Neural crest cell (in vitro differentiated cells): ENCODE results near the gene COL19A1. TPM values are rescaled to one million over a fixed set of nuclear protein-coding genes. Genes with fewer than 3 reads are reported as not detected.

ENCODE experiments used
- DNase-seq: peaks from one replicate; pipeline ENCODE4 v3.0.0; 2021; ENCODE audit warnings: low read depth, mixed read lengths, low spot score
- H3K27ac Mint-ChIP-seq: one replicate; pipeline ENCODE4 v1.8.0; 2021; ENCODE audit warnings: mild to moderate bottlenecking, mixed read lengths; ENCODE audit not compliant: unreplicated experiment
- H3K27me3 Mint-ChIP-seq: 2 replicates; pipeline ENCODE4 v1.8.0; 2021; ENCODE audit warnings: low read depth, mild to moderate bottlenecking, mixed read lengths
- H3K36me3 Mint-ChIP-seq: 2 replicates; pipeline ENCODE4 v1.8.0; 2021; ENCODE audit warnings: low read depth, mild to moderate bottlenecking, mixed read lengths
- H3K4me1 Mint-ChIP-seq: 2 replicates; pipeline ENCODE4 v1.8.0; 2021; ENCODE audit warnings: mixed read lengths
- H3K4me3 Mint-ChIP-seq: one replicate; pipeline ENCODE4 v1.8.0; 2021; ENCODE audit warnings: mild to moderate bottlenecking, mixed read lengths
- H3K9me3 Mint-ChIP-seq: 2 replicates; pipeline ENCODE4 v1.8.0; 2021; ENCODE audit warnings: mixed read lengths
- CTCF ChIP-seq: fragments of 200-600 bp; sonication (generic); conservative IDR thresholded peaks from 2 replicates; pipeline ENCODE4 v1.5.0; 2021; ENCODE audit warnings: antibody characterized with exemption, mild to moderate bottlenecking
- total RNA-seq: library from RNA; stranded (reverse); gene quantifications from 2 replicates; pipeline ENCODE4 v1.2.1, GENCODE V29; 2021

The COL19A1 gene
- total RNA-seq, 1 donor from 2014 or later: 0.09 TPM

GRCh38 chr6:69976591-69977090 is 110.3 kb downstream of the COL19A1 start:
- Mint-ChIP-seq H3K27ac (no peak overlapping the region), H3K4me1 (peaks cover 4% of the 10 kb centered on the region), H3K4me3 (no peak overlapping the region), H3K9me3 (no peaks in the 10 kb centered on the region), H3K27me3 (no peaks in the 10 kb centered on the region), H3K36me3 (no peaks in the 10 kb centered on the region)
- DNase-seq: no peak
- TF ChIP-seq CTCF: no peak

GRCh38 chr6:69980624-69981023 is 114.3 kb downstream of the COL19A1 start:
- no peak overlapping the region for H3K27ac Mint-ChIP-seq
- no peak for TF ChIP-seq CTCF
- no peak for DNase-seq
- H3K27me3 Mint-ChIP-seq: no peaks in the 10 kb centered on the region
- H3K9me3 Mint-ChIP-seq: no peaks in the 10 kb centered on the region
- no peaks in the 10 kb centered on the region for H3K36me3 Mint-ChIP-seq
- no peaks in the 10 kb centered on the region for H3K4me1 Mint-ChIP-seq
- no peak overlapping the region for H3K4me3 Mint-ChIP-seq

- TF ChIP-seq CTCF: no peak
- Mint-ChIP-seq H3K27me3 (no peaks in the 10 kb centered on the region), H3K36me3 (no peaks in the 10 kb centered on the region), H3K27ac (no peak overlapping the region), H3K9me3 (no peaks in the 10 kb centered on the region), H3K4me3 (no peak overlapping the region), H3K4me1 (no peaks in the 10 kb centered on the region)
- no peak for DNase-seq
Observed at GRCh38 chr6:69984506-69984905, 118.2 kb downstream of the COL19A1 start.

GRCh38 chr6:69985180-69985579 is 118.8 kb downstream of the COL19A1 start:
- no peaks in the 10 kb centered on the region for H3K9me3 Mint-ChIP-seq
- no peak for DNase-seq
- no peaks in the 10 kb centered on the region for H3K4me1 Mint-ChIP-seq
- no peaks in the 10 kb centered on the region for H3K36me3 Mint-ChIP-seq
- H3K27me3 Mint-ChIP-seq: no peaks in the 10 kb centered on the region
- H3K4me3 Mint-ChIP-seq: no peak overlapping the region
- H3K27ac Mint-ChIP-seq: no peak overlapping the region
- TF ChIP-seq CTCF: no peak

- Mint-ChIP-seq H3K27me3 (no peaks in the 10 kb centered on the region), H3K4me1 (no peaks in the 10 kb centered on the region), H3K4me3 (no peak overlapping the region), H3K36me3 (no peaks in the 10 kb centered on the region), H3K9me3 (no peaks in the 10 kb centered on the region), H3K27ac (no peak overlapping the region)
- DNase-seq: no peak
- no peak for TF ChIP-seq CTCF
Observed at GRCh38 chr6:69987550-69987949, 121.2 kb downstream of the COL19A1 start.
